RWPE2 (cell line): ENCODE results near the gene COL11A2.
"Not testable (repeated sequence)": the region's sequence is repeated elsewhere in the genome, so short reads cannot be mapped to it uniquely, and the experiment has no call there.

Experiments
- ATAC-seq: fragments of 200-7000 bp; cut with Tn5 transposase; 3 replicates; pipeline ENCODE4 v1.9.1; 2021; ENCODE audit warnings: low read depth
- DNase-seq: peaks from one replicate; pipeline ENCODE4 v3.0.0-alpha.2; 2020; ENCODE audit warnings: low spot score
- H3K27ac ChIP-seq: fragments of 450-650 bp; 2 replicates; pipeline ENCODE4 v1.5.1; 2017; ENCODE audit warnings: mild to moderate bottlenecking; ENCODE audit not compliant: poor library complexity, severe bottlenecking
- H3K27me3 ChIP-seq: fragments of 250-450 bp; sonication (Bioruptor Pico); 2 replicates; pipeline ENCODE4 v1.5.1; 2021; ENCODE audit warnings: mild to moderate bottlenecking, moderate library complexity; ENCODE audit not compliant: insufficient read depth, poor library complexity, severe bottlenecking
- H3K36me3 ChIP-seq: fragments of 250-450 bp; sonication (Bioruptor Pico); 2 replicates; pipeline ENCODE4 v1.5.1; 2020; ENCODE audit warnings: low read depth, mild to moderate bottlenecking, moderate library complexity
- H3K4me1 ChIP-seq: fragments of 250-450 bp; sonication (Bioruptor Pico); 2 replicates; pipeline ENCODE4 v1.5.1; 2021; ENCODE audit warnings: mild to moderate bottlenecking, moderate library complexity; ENCODE audit not compliant: insufficient read depth, poor library complexity, severe bottlenecking
- H3K4me3 ChIP-seq: fragments of 250-450 bp; sonication (Bioruptor Pico); 2 replicates; pipeline ENCODE4 v1.5.1; 2021; ENCODE audit warnings: mild to moderate bottlenecking, moderate library complexity; ENCODE audit not compliant: severe bottlenecking
- H3K9me3 ChIP-seq: fragments of 250-450 bp; sonication (Bioruptor Pico); 2 replicates; pipeline ENCODE4 v1.5.1; 2021; ENCODE audit warnings: mild to moderate bottlenecking, moderate library complexity; ENCODE audit not compliant: severe bottlenecking
- TF ChIP-seq, protein P1 (sequence below): fragments of 450-650 bp; IDR thresholded peaks from one replicate; pipeline ENCODE4 v1.5.1; 2017; ENCODE audit warnings: mild to moderate bottlenecking, moderate library complexity; ENCODE audit not compliant: poor library complexity, severe bottlenecking

Gene COL11A2

GRCh38 chr6:33156964-33157363, 35.3 kb downstream of the COL11A2 start:
- Histone ChIP-seq H3K27ac (no peak overlapping the region), H3K4me3 (no peak overlapping the region), H3K9me3 (no peaks in the 10 kb centered on the region), H3K27me3 (no peaks in the 10 kb centered on the region), H3K4me1 (peaks cover 6% of the 10 kb centered on the region), H3K36me3 (no peaks in the 10 kb centered on the region)
- no peak for DNase-seq
- ATAC-seq, result no peak
- TF ChIP-seq, protein P1, sequence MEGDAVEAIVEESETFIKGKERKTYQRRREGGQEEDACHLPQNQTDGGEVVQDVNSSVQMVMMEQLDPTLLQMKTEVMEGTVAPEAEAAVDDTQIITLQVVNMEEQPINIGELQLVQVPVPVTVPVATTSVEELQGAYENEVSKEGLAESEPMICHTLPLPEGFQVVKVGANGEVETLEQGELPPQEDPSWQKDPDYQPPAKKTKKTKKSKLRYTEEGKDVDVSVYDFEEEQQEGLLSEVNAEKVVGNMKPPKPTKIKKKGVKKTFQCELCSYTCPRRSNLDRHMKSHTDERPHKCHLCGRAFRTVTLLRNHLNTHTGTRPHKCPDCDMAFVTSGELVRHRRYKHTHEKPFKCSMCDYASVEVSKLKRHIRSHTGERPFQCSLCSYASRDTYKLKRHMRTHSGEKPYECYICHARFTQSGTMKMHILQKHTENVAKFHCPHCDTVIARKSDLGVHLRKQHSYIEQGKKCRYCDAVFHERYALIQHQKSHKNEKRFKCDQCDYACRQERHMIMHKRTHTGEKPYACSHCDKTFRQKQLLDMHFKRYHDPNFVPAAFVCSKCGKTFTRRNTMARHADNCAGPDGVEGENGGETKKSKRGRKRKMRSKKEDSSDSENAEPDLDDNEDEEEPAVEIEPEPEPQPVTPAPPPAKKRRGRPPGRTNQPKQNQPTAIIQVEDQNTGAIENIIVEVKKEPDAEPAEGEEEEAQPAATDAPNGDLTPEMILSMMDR, result no peak

- no peaks in the 10 kb centered on the region for H3K36me3 ChIP-seq
- no peaks in the 10 kb centered on the region for H3K9me3 ChIP-seq
- no peaks in the 10 kb centered on the region for H3K27me3 ChIP-seq
- H3K27ac ChIP-seq, result no peak overlapping the region
- TF ChIP-seq, protein P1, result no peak
- H3K4me3 ChIP-seq, result no peak overlapping the region
- ATAC-seq (no peak), DNase-seq (no peak)
- H3K4me1 ChIP-seq, result peaks cover 6% of the 10 kb centered on the region
Measured at GRCh38 chr6:33156561-33156960, 35.7 kb downstream of the COL11A2 start.

DNA sequence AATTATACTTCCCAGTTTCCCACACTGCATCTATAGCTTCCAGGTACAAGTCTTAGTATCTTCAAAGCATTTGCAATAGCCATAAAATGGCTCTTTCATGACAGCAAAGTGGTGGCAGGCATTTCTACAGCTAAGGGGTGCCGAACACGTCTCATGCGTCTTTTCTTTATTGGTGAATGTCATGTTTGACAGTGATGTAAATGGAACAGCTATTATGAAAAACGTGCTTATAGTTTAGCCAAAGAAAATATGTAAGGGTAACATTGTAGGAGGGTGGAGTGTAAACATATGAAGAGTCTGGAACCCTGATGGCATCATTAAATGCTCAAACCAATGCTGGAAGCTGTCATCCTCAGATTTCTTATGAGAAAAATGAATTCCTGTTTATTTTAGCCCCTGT, 37.9 kb downstream of the COL11A2 start:
- TF ChIP-seq, protein P1, result no peak
- H3K4me1 ChIP-seq, result no peaks in the 10 kb centered on the region
- ATAC-seq (no peak), DNase-seq (no peak)
- H3K9me3 ChIP-seq, result no peaks in the 10 kb centered on the region
- no peaks in the 10 kb centered on the region for H3K27me3 ChIP-seq
- H3K27ac ChIP-seq, result no peak overlapping the region
- H3K36me3 ChIP-seq, result no peaks in the 10 kb centered on the region
- H3K4me3 ChIP-seq, result no peak overlapping the region

GRCh38 chr6:33151050-33151449, 41.2 kb downstream of the COL11A2 start:
- Histone ChIP-seq H3K36me3 (no peaks in the 10 kb centered on the region), H3K27ac (no peak overlapping the region), H3K4me3 (no peak overlapping the region), H3K9me3 (no peaks in the 10 kb centered on the region), H3K4me1 (no peaks in the 10 kb centered on the region), H3K27me3 (peaks cover 3% of the 10 kb centered on the region)
- TF ChIP-seq, protein P1, result no peak
- no peak for ATAC-seq
- DNase-seq, result no peak

- not testable (repeated sequence) for H3K27ac ChIP-seq, H3K9me3 ChIP-seq, DNase-seq, H3K4me1 ChIP-seq, H3K27me3 ChIP-seq, H3K4me3 ChIP-seq, ATAC-seq, H3K36me3 ChIP-seq
Measured at GRCh38 chr6:33150560-33150959, 41.7 kb downstream of the COL11A2 start.
